GM11168 (cell line): ENCODE data around the gene TMEM40.
"Not testable (repeated sequence)": the region's sequence is repeated elsewhere in the genome, so short reads cannot be mapped to it uniquely, and the experiment has no call there.

ENCODE experiments used
- in situ Hi-C: fragments of 300-500 bp; cut with MboI; formaldehyde crosslinking; loops from one replicate; pipeline ENCODE4 v1.12.0; 2022; ENCODE audit warnings: low sequenced_read_pairs; ENCODE audit not compliant: unreplicated experiment

TMEM40 gene

DNA sequence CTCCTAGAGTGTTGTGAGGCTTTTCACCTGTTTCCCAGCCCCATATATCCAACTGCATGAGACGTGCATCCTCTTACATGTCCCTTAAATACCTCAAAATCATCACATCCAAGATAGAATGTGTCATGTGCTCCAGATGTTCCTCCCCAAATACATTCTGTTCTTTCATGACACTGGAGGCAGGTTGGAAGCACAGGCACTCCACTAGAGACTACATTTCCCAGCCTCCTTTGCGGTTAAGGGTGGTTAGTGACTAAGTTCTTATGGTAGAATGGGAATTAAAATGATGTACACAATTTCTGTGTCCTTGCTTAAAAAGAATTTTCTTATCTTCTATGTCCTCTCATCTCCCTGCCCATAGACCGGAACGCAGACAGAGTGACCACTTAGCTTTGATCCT, 34.3 kb downstream of the TMEM40 start:
- in situ Hi-C loops: no loop called here

DNA sequence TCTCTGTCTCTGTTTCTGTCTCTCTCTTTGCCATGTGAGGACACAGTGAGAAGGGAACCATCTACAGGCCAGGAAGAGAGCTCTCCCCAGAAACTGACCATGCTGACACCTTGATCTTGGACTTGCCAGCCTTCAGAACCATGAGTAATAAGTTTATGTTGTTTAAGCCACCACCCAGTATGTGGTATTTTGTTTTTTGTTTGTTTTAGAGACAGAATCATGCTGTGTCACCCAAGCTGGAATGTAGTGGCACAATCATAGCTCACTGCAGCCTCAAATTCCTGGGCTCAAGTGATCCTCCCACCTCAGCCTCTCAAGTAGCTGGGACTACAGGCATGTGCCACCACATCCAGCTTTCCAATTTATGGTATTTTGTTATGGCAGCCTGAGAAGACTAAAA, 35.7 kb downstream of the TMEM40 start:
- in situ Hi-C loops: not testable (repeated sequence)

DNA sequence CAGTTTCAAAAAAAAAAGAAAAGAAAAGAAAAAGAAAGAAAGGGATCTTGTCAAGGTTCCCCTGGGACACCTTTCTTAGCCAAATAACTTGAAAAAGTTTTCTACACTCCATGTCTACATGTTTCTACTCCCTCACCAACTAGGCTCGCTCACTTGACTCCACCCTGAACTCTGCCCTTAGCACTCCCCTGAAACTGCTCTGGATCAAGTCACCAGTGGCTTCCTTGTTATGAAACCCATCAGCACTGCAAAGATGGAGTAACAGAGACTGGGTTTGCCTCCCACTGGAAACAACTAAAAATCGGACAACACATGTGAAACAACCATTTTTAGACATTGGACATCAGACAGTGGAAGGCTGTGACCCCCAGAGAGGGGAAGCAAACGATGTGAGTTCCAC, 36.8 kb downstream of the TMEM40 start:
- in situ Hi-C loops: no loop called here

GRCh38 chr3:12719984-12720898, 38.8 kb downstream of the TMEM40 start:
- in situ Hi-C loops: no loop called here

DNA sequence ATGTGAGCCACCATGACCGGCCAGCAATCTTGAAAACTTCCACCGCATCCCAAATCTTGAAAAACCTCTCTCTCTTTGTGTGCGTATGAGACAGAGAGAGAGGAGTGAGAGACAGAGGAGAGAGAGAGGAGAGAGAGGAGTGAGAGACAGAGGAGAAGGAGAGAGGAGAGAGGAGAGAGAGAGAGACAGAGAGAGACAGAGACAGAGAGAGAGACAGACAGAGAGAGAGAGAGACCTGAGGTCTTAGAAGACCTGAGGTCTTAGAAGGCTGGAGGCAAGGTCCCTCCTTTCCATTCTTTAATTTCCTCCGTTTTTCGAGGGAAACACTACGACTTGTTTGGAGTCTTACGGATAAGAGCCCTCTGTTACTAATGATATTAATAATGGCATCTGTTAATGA, 39.5 kb downstream of the TMEM40 start:
- in situ Hi-C loops: no loop called here

DNA sequence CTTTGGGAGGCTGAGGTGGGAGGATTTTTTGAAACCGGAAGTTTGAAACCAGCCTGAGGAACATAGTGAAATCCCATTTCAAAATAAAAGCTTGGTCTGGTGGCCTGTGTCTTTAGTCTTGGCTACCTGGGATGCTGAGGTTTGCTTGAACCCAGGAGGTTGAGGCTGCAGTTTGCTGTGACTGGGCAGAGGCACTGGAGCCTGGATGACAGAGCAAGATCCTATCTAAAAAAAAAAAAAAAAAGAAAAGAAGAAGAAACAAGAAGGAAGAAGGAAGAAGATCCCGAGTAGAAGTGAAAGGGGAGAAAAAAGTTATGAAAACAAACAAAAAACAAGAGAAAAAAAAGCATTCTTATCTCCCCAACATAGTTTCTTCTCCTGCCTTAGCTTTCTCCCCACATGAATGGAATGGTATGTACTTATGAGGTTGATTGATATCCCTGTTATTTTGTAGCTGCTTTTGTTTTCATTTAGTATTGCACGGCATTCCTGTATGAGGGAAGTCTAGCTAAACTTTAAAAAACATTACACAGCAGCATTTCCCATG, 42.4 kb downstream of the TMEM40 start:
- in situ Hi-C loops: no loop called here

- in situ Hi-C loops: no loop called here
Observed at GRCh38 chr3:12714278-12714677, 44.8 kb downstream of the TMEM40 start.

DNA sequence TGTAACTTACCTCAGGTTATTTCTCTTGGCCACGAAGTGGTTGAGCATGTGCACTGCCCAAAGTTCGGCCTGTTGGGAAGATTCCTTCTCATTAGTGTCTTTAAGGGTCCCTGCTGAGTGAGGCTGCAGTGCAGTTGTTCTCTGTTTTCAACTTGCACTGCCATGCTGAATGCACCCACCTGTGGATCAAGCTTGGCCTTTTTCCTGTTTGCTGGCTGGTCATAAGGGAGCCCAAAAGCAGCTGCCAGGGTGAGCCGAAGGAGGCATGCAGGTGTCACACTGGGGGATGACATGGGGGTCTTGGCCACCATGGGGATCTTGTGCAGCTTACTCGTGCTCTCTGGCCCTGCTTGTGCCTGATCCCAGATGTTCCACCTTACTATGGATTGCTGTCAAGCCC, 49.0 kb downstream of the TMEM40 start:
- in situ Hi-C loops: no loop called here

- in situ Hi-C loops: no loop called here
Observed at GRCh38 chr3:12709334-12709733, 49.7 kb downstream of the TMEM40 start.

- in situ Hi-C loops: no loop called here
Observed at GRCh38 chr3:12708584-12709192, 50.4 kb downstream of the TMEM40 start.

DNA sequence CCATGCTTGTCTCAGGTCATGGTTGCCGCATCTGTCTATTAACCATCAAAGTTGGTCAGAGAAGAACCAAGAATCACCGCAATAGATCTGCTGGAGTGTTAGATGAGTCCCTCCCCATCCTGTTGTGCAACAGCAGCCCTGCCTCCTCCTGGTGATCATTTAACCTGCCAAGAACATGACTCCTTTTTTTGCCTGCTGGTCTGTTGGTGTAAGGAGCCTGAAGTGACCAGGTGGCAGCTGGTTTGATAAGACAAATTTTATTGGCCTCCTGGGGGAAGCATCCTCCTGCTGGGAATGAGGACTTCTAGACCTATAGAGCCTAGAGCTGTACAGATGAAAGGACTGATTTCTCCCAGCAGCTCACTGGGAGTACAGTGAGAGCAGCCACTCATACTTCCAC, 51.6 kb downstream of the TMEM40 start:
- in situ Hi-C loops: no loop called here

- in situ Hi-C loops: no loop called here
Observed at GRCh38 chr3:12706504-12707253, 52.4 kb downstream of the TMEM40 start.

- in situ Hi-C loops: no loop called here
Observed at GRCh38 chr3:12705981-12706380, 53.1 kb downstream of the TMEM40 start.

DNA sequence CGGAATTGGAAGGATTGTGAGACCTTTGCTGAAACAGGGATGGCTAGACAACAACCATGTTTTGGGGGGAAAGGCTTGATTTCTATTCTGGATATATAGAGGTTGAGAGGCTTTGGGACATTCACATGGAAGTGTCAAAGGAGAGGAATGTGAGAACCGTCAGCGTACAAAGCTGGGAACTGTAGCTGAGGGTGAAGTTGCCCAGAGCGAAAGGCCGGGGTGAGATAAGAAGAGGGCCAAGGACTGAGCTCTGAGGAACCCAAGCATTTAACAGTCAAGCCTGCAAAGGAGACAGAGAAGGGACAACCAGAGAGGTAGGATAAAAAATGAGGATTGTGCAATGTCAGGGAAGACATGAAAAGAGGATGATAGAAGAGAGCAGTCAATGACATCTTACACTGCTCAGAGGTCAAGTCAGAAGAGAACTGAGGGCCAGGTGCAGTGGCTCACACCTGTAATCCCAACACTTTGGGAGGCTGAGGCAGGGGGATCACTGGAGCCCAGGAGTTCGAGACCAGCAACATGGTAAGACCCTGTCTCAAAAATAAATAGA, 53.6 kb downstream of the TMEM40 start:
- in situ Hi-C loops: no loop called here

DNA sequence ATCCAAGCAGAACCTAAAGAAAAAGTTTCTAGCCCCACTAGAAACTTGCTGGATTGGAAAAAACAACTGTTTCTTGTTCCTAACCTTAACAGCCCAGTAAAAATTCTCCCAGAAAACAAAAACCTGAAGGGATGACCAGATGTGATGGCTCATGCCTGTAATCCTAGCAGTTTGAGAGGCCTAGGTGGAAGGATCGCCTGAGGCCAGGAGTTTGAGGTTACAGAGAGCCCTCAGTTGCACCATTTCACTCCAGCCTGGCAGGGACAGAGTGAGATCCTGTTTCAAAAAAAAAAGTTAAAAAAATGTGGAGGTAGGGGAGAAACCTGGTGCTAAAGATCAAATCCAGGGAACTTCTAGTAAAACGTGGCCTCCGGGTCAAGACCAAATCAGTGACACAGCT, 56.6 kb downstream of the TMEM40 start:
- in situ Hi-C loops: no loop called here

DNA sequence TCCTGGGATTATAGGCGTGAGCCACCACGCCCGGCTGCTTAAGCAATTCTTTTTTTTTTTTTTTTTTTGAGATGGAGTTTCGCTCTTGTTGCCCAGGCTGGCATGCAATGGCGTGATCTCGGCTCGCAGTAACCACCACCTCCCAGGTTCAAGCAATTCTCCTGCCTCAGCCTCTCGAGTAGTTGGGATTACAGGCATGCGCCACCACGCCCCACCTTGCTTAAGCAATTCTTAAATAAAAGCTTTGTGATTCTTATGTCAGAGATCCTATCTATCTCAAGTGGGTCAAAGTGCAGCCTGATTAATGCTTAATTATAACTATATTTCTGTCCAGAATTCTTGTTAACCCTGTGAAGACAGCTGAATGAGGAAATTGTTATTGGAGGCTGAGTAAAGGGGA, 57.5 kb downstream of the TMEM40 start:
- in situ Hi-C loops: not testable (repeated sequence)

GRCh38 chr3:12700800-12701199, 58.3 kb downstream of the TMEM40 start:
- in situ Hi-C loops: no loop called here

DNA sequence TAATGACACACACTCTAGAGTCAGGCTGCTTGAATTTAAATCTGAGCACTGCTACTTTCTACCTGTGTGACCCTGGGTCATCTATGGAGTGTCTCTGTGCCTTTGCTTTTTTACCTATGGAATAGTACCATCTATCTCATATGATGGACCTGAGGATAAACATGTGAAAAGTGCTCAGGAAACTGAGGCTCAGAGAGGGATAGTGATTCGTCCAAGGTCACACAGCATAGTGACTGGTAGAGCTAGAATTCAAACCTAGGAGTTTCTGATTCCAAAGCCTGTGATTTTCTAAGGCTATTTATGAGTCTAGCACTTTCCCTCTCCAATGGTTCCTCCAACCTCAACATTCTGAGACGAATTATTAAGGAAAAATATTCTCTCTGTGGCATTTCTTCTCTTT, 63.1 kb downstream of the TMEM40 start:
- in situ Hi-C loops: no loop called here

DNA sequence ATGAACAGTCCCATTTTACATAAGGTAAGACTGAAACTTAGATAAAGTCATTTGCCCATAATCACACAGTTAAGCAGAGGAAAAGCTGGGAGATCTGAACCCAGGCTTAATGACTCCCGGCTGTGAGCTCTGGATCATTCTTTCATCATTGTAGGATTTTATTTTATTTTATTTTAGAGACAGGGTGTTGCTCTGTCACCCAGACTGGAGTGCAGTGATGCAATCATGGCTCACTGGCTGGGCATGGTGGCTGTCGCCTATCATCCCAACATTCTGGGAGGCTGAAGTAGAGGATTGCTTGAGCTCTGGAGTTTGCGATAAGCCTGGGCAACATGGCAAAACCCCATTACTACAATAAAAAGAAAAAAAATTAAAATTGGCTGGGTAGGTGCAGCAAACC, 63.9 kb downstream of the TMEM40 start:
- in situ Hi-C loops: no loop called here

DNA sequence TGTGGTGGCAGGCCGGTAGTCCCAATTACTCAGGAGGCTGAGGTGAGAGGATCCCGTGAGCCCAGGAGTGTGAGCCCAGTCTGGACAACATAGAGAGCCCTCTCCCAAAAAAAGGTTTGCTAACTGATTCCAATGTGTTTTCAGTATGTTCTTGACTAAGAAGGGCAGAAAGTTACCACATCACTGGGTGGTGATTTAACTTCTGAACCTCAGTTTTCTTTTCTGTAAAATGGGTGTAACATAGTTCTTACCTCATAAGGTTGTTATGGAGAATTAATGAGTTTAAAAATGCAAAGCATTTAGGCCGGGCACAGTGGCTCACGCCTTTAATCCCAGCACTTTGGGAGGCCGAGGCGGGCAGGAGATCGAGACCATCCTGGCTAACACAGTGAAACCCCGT, 66.6 kb downstream of the TMEM40 start:
- in situ Hi-C loops: no loop called here
